Measurements from ENCODE around the gene BMX.

Gene BMX

GRCh38 chrX:15576019-15576418 is 75.4 kb downstream of the BMX start:
- DNase-seq, result no peak

- DNase-seq, result no peak
Observed at GRCh38 chrX:15579778-15580747, 79.5 kb downstream of the BMX start.

- DNase-seq, result no peak
Observed at GRCh38 chrX:15594371-15594770, 93.8 kb downstream of the BMX start.

- no peak for DNase-seq
Observed at GRCh38 chrX:15598026-15598425, 97.4 kb downstream of the BMX start.

- no peak for DNase-seq
Observed at GRCh38 chrX:15599461-15599860, 98.9 kb downstream of the BMX start.

- no peak for DNase-seq
Observed at GRCh38 chrX:15600049-15600448, 99.4 kb downstream of the BMX start.

GRCh38 chrX:15600745-15601144 is 100.1 kb downstream of the BMX start, which contains the start of gene ACE2:
Gene ACE2 (minus strand): TSS chrX:15600960. CDS start chrX:15600911, 49 bp downstream.
- DNase-seq, result no peak

GRCh38 chrX:15601932-15602331 is 101.3 kb downstream of the BMX start:
- no peak for DNase-seq

GRCh38 chrX:15602761-15603160 is 102.2 kb downstream of the BMX start:
- DNase-seq, result no peak

- DNase-seq, result no peak
Observed at GRCh38 chrX:15605226-15605625, 104.6 kb downstream of the BMX start.
